ENCODE data around the gene MPC1. TPM values are rescaled to one million over a fixed set of nuclear protein-coding genes. Genes with fewer than 3 reads are reported as not detected.

The MPC1 gene
- total RNA-seq, 6 experiments from 2014 or later, result 102 to 298 (median 180) TPM

DNA sequence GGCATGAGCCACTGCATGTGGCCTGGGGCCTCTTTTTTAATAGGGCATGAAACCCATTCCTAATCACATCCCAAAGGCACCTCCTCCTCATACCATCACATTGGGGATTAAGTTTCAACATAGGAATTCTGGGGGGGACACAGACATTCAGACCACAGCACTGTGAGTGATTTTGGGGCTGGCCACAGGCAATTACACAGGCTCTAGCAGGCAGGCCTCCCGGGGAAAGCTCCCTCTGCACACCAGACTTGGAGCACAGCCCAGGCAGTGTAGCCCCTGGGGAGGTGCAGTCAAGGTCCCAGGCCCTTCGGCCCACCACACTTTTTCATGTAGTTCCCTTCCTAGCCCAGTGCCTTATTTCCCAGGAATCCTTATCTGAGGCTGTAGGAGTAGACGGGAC, 45.9 kb downstream of the MPC1 start:
- Histone ChIP-seq H3K4me3 (no peak overlapping the region), H3K9me3 (no peaks in the 10 kb centered on the region), H3K27me3 (no peaks in the 10 kb centered on the region), H3K4me1 (peaks cover 0 to 17% (median 5%) of the 10 kb centered on the region in 4 donors), H3K27ac (no peak overlapping the region), H3K36me3 (peaks cover 0 to 16% (median 4%) of the 10 kb centered on the region in 4 donors)
- no peak for TF ChIP-seq POLR2A (IDR thresholded peaks at IDR 0.05)
- TF ChIP-seq, protein P1, sequence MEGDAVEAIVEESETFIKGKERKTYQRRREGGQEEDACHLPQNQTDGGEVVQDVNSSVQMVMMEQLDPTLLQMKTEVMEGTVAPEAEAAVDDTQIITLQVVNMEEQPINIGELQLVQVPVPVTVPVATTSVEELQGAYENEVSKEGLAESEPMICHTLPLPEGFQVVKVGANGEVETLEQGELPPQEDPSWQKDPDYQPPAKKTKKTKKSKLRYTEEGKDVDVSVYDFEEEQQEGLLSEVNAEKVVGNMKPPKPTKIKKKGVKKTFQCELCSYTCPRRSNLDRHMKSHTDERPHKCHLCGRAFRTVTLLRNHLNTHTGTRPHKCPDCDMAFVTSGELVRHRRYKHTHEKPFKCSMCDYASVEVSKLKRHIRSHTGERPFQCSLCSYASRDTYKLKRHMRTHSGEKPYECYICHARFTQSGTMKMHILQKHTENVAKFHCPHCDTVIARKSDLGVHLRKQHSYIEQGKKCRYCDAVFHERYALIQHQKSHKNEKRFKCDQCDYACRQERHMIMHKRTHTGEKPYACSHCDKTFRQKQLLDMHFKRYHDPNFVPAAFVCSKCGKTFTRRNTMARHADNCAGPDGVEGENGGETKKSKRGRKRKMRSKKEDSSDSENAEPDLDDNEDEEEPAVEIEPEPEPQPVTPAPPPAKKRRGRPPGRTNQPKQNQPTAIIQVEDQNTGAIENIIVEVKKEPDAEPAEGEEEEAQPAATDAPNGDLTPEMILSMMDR (IDR thresholded peaks at IDR 0.05), result no peak
- intact Hi-C loops (cut with DNase I), result no loop called here
- no CpG with 5 or more reads among the region's 3 CpGs for WGBS (ENCODE audit: insufficient coverage, low coverage, low lambda C conversion rate, missing lambda C conversion rate)
- ATAC-seq (no peak), DNase-seq (no peak)

DNA sequence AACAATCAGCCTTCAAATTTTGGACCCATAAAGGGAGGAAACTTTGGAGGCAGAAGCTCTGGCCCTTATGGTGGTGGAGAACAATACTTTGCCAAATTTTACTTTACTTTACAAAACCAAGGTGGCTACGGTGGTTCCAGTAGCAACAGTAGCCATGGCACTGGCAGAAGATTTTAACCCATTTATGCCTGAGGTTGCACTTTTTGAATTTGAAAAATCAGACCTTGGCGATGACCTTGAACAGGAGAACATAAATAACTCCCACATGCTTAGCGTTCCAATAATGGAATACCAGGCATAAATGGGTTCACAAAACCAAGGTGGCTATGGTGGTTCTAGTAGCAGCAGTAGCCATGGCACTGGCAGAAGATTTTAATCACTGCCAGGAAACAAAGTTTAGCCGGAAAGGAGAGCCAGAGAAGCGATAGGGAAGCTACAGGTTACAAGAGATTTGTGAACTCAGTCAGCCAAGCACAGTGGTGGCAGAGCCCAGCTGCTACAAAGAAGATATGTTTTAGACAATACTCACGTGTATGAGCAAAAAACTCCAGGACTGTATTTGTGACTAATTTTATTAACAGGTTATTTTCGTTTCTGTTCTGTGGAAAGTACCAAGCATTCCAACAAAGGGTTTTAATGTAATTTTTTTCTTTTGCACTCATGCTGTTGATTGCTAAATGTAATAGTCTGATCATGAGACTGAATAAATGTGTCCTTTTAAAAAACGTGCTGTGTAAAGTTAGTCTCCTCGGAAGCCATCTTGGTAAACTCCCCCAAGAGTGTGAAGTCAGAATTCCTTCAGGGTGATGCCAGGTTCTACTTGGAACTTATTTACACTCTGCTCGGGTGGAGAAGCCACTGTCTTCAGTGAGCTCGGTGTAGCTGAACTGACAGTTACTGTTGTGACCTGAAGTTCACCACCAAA, 47.1 kb downstream of the MPC1 start:
- ATAC-seq, result no peak
- no peaks in the 10 kb centered on the region for H3K27me3 ChIP-seq
- intact Hi-C loops (cut with DNase I), result no loop called here
- DNase-seq, result no peak
- peaks cover 0 to 7% (median 3%) of the 10 kb centered on the region in 4 donors for H3K4me1 ChIP-seq
- 86% methylated on average over 11 of the region's 11 CpGs for WGBS (ENCODE audit: insufficient coverage, low coverage, low lambda C conversion rate, missing lambda C conversion rate)
- H3K9me3 ChIP-seq, result no peaks in the 10 kb centered on the region
- no peak overlapping the region for H3K27ac ChIP-seq
- H3K36me3 ChIP-seq, result peaks cover 0 to 16% (median 4%) of the 10 kb centered on the region in 4 donors
- H3K4me3 ChIP-seq, result no peak overlapping the region
- TF ChIP-seq, protein P1 (IDR thresholded peaks at IDR 0.05), result no peak
- TF ChIP-seq POLR2A (IDR thresholded peaks at IDR 0.05), result no peak

- peaks cover 0 to 16% (median 4%) of the 10 kb centered on the region in 4 donors for H3K36me3 ChIP-seq
- DNase-seq (no peak), ATAC-seq (no peak)
- H3K4me1 ChIP-seq, result peaks cover 0 to 9% (median 5%) of the 10 kb centered on the region in 4 donors
- 87% methylated on average over 8 of the region's 8 CpGs for WGBS (ENCODE audit: insufficient coverage, low coverage, low lambda C conversion rate, missing lambda C conversion rate)
- no peaks in the 10 kb centered on the region for H3K9me3 ChIP-seq
- TF ChIP-seq, protein P1 (IDR thresholded peaks at IDR 0.05), result no peak
- no peak for TF ChIP-seq POLR2A (IDR thresholded peaks at IDR 0.05)
- no peaks in the 10 kb centered on the region for H3K27me3 ChIP-seq
- H3K27ac ChIP-seq, result no peak overlapping the region
- intact Hi-C loops (cut with DNase I), result no loop called here
- H3K4me3 ChIP-seq, result no peak overlapping the region
Measured at GRCh38 chr6:166334878-166335277, 47.9 kb downstream of the MPC1 start.

DNA sequence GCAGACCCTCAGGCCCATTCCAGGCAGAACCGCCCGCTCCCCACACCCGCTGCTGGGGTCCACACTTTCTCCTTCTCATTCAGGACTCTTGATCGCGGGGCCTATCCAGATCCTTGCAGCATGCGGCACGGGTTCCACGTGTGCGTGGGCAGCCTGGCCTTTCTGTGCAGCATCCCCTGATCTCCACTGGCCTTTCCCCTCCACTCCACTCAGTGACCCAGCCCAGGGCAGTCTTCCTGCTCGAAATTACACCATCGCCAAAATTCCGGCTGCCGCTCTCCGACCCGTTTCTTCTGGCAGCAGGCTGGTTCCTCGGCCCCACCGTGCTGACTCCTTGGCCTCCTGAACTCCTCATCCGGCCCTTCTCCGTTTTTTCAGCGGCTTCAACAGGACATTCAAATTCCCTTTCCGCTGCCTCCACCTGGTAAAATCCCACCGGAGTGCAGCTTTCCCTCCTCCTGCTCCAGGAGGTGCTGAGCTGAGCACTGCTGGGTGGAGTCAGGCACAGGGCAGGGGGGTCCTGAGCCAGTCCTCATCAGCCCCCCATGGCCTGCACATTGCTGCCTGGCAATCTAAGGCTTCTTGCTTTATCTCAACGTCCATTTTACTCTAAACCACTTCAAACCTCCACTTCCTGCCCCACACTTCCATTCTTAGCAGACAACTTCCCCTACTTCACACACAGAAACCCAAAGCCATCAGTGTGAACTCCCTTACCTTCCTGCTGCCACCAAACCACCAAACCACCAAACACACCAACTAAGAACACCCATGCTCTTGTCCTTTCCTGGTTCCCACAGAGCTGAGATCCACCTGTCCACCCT, 49.4 kb downstream of the MPC1 start:
- H3K36me3 ChIP-seq, result peaks cover 0 to 25% (median 4%) of the 10 kb centered on the region in 4 donors
- no peak overlapping the region for H3K27ac ChIP-seq
- no peaks in the 10 kb centered on the region for H3K9me3 ChIP-seq
- DNase-seq (no peak), ATAC-seq (peak in 1 of 4 donors; percentile 5)
- H3K4me1 ChIP-seq, result peaks cover 0 to 15% (median 7%) of the 10 kb centered on the region in 4 donors
- no peak overlapping the region for H3K4me3 ChIP-seq
- WGBS (ENCODE audit: insufficient coverage, low coverage, low lambda C conversion rate, missing lambda C conversion rate), result 73% methylated on average over 16 of the region's 23 CpGs
- TF ChIP-seq, protein P1 (IDR thresholded peaks at IDR 0.05), result no peak
- no peak for TF ChIP-seq POLR2A (IDR thresholded peaks at IDR 0.05)
- intact Hi-C loops (cut with DNase I), result no loop called here
- H3K27me3 ChIP-seq, result no peaks in the 10 kb centered on the region

Data from right lobe of liver (tissue), 6 donors.